Neural progenitor cell (in vitro differentiated cells): ENCODE data around the gene PLA2G3.

Experiments used
- CTCF ChIP-seq: fragments of 200-600 bp; sonication (generic); IDR thresholded peaks from 2 replicates; pipeline ENCODE4 v1.5.1; 2017; ENCODE audit warnings: antibody characterized with exemption, mild to moderate bottlenecking
- EZH2 ChIP-seq: fragments of 200-600 bp; sonication (generic); IDR thresholded peaks from 2 replicates; pipeline ENCODE4 v1.6.1; 2017; ENCODE audit warnings: antibody characterized with exemption, mild to moderate bottlenecking, moderate library complexity
- EZH2phosphoT487 ChIP-seq: fragments of 200-600 bp; sonication (generic); IDR thresholded peaks from 2 replicates; pipeline ENCODE4 v1.6.1; 2017; ENCODE audit warnings: antibody characterized with exemption

GRCh38 chr22:31096657-31097279, 43.5 kb downstream of the PLA2G3 start:
- TF ChIP-seq CTCF (no peak), EZH2 (no peak), EZH2phosphoT487 (no peak)
